ENCODE data around the gene SMG1.

The SMG1 gene

DNA sequence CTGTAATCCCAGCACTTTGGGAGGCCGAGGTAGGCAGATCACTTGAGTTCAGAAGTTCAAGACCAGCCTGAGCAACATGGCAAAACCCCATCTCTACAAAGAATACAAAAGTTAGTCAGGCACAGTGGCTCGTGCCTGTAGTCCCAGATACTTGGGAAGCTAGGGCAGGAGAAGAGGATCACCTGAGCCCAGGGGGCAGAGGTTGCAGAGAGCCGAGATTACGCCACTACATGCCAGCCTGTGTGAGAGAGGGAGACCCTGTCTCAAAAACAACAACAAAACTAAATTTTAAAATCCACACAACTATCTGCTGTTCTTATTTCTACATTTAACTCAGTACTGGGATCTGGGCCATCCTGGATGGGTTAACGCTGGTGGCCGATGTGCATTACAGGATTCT, 83.6 kb downstream of the SMG1 start:
- no peak for DNase-seq

DNA sequence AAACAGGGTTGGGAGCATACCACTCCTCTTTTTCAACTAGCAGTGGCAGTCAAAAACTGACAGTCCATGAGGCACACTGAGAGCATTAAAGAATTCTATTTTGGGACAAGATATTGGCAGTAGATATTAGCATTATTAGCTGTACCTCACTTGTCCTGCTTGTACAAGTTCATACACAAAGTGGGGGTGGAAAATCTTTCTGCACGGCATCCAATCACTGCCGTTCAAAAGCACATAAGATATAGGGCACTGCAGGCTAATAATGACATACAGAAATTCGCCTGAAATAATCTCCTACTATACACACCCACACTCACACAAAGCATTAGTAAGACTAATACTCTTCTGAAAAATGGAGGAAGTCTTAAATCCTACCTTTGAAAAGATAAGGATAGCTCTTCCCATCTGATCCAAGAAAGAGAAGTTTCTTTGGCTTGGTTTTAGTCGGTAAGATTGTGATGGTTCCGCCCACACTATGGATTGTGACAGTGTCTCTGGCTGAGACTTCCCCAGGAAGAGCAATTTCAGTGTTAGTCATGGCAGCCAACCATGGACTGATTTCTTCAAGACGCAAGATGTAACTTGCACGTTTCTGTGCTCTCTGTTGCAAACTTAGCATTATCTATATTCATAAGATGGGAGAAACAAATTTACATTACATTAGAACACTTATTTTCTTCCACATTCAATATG, 84.2 kb downstream of the SMG1 start:
- DNase-seq = no peak

GRCh38 chr16:18839555-18839954, 86.7 kb downstream of the SMG1 start:
- no peak for DNase-seq

DNA sequence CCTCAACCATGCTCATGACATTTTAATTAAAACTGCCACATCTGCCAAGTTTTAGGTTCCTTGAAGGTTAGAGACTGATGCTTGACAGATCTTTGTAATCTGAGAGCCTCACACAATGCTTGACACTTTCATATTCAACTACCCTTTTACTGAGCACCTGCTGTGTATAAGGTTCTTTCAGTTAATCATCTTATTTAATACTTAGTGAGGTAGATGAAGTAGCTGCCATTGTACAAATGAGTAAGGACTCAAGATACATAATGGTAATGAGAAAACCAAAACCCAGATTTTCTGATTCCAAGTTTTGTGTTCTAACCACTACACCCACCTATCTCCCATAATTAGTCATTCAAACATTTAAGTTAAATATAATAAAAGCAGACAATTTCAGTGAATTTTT, 89.5 kb downstream of the SMG1 start:
- DNase-seq = no peak

GRCh38 chr16:18834864-18835263, 91.3 kb downstream of the SMG1 start:
- DNase-seq = no peak

GRCh38 chr16:18833707-18834505, 92.3 kb downstream of the SMG1 start:
- no peak for DNase-seq

DNA sequence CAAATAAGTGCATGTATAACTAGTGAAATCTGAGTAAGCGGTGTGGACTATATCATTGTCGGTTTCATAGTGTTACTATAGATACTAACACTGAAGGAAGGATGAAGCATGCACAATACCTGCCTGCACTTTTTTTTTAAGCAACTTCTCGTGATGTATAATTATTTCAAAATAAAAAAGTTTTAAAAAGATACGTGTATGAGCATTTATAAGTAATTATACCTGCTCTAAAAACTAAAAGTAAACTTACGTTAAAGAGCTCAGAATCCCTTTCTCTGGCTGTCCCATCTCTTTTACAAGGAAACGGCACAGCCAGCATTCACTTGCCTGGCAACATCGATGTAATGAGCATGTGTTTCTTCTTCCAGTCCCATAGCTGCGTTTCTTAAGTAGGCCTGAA, 93.6 kb downstream of the SMG1 start:
- DNase-seq = no peak

DNA sequence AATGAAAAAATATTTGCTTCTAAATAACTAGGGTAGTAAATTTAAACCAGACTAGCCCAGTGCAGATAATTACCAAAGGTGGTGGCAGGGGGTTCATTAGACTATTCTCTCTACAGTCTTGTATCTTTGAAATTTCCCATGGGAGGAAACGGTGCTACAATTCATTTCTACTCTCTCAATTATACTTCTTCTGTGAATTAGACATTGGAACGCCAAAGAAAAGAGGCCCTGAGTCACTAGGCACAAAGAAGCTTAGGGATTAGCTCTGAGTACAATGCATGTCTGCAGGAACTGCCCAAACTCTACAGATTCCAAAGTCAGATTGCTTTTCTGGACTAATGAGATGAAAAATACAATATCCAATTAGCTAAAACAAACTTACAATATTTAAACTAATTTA, 94.2 kb downstream of the SMG1 start:
- no peak for DNase-seq

- no peak for DNase-seq
These were observed 97.0 kb downstream of the SMG1 start for GRCh38 chr16:18829251-18829650.

- DNase-seq = no peak
These were observed 98.3 kb downstream of the SMG1 start for GRCh38 chr16:18827890-18828289.

- DNase-seq = no peak
These were observed 109.9 kb downstream of the SMG1 start for GRCh38 chr16:18816286-18816685.

- no peak for DNase-seq
These were observed 114.3 kb downstream of the SMG1 start for GRCh38 chr16:18811925-18812324.

GRCh38 chr16:18809165-18809564, 117.0 kb downstream of the SMG1 start:
- no peak for DNase-seq

- DNase-seq = no peak
These were observed 120.9 kb downstream of the SMG1 start for GRCh38 chr16:18805257-18805773.

- no peak for DNase-seq
These were observed 121.7 kb downstream of the SMG1 start for GRCh38 chr16:18804540-18804939.

DNA sequence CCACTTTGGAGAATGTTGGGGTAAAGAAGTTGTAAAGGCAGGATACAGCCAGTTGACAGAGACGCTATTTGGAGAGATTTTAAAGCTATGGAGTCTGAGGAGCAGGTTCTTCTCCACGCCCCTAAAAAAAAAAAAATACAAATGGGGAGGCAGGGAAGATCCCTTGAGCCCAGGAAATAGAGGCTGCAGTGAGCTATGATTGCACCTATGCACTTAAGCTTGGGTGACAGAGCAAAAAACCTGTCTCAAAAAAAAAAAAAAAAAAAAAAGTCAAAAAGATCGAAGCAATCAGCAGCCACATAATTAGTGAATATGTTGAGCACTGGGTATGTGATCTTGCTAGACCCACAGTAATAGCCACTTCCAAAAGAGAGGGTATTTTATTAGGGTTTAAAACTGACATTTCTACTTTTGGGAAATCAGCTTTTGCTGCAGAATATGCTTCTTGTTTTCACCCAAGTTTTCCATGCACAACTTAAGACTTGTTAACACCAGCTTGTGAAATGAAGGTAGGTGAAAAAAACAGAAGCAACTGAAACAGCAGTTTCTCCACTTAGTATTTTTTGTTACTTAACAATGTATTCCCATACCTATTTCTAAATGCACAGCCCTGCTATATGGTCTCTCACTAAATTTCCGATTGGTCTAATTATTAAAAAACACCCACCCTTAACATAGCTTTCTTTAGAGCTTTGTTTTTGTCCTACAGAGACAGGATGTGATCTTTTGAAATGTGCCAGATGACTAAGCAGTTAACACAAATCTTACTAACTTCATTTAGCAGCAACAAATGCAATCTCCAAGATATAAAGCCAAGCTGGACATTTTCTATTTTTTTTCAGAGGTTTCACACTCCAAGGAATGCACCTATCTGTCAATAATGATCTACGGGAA, 122.4 kb downstream of the SMG1 start:
- peak in 1 of 2 donors; percentile 37 for DNase-seq

DNA sequence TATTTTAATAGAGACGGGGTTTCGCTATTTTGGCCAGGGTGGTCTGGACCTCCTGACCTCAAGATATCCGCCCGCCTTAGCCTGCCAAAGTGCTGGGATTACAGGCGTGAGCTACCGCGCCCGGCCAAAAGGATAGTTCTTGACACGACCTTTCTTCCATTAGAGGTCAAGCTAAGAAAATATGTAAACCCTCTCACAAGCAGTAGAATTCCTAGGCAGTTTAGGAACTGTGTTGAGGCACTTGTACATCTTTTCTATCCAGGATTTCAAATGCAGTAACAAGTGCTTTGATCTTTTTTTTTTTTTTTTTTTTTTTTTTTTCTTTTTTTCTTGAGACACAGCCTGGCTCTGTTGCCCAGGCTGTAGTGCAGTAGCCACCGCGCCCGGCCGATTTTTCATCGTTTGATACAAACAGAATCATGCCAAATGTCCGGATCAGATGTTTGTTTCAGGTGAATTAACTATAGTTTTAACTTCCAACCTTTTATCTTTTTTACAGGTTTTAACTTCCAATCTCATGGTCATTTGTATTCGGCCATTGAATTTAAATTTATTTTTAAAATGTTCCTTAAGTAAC, 123.4 kb downstream of the SMG1 start:
- DNase-seq = no peak

DNA sequence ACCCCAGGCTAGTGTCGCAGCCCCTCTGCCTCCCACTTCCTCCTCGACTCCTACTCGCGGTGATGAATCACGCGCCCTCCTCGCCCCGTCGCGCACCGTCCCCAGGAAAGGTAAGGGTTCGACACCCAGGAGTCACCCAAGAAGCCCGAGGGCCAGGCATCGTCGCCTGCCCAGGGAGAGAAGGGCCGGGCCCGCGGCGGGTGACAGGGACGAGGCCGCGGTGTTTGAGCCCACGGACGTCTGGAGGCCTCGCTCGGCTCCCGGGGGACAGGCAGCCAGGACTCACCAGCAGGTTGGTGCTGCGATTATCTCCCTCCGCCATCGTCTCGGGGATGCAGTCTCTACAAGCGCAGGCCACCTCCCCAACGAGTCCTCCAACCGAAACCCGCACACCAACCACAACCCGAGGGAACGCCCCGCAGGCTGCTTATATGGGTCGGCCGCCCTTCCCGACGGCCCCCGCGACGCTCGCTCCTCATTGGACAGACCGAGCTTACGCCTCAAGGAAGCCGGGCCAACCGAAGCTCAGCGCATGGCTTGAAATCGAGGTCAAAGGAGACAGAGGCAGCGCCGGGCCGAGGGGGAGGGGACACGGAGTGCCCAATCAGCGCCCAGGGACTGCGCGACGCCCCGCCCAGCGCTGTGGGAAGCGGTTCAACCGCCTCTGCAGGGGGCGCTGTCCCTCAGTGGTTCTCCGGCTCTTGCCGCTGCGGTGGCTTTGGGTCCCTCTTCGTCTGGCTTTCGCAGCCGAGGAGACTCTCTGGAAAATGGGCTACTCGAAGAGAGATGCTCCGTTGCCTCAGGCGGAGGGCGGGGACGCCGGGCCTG, 124.8 kb downstream of the SMG1 start, which contains the start of gene ARL6IP1:
Gene ARL6IP1 (minus strand): TSS at position 405 of the 828 bp plus-strand sequence. CDS start 83 bp downstream, at position 322.
- peak; percentile 87 to 99 for DNase-seq

GRCh38 chr16:18800775-18801144, 125.4 kb downstream of the SMG1 start:
- no peak for DNase-seq

DNA sequence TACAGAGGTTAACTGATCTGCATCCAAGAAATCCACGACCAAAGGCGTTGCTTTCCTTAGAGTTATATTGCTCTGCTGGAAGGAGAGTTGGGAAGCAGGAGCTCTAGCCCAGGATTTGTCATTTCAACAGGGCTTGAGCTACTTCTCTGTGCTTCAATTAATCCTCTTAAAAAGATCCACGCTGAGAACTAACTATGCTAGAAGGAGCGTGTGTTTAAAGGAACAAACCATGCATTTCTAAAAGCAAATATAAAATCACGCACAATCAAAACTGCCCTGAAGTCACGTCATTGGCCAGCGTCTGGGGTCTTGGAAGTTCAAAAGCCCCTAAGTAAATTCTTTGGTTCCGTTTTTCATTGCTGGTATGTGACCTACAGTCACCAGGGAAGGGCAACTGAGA, 125.9 kb downstream of the SMG1 start:
- DNase-seq = no peak

DNA sequence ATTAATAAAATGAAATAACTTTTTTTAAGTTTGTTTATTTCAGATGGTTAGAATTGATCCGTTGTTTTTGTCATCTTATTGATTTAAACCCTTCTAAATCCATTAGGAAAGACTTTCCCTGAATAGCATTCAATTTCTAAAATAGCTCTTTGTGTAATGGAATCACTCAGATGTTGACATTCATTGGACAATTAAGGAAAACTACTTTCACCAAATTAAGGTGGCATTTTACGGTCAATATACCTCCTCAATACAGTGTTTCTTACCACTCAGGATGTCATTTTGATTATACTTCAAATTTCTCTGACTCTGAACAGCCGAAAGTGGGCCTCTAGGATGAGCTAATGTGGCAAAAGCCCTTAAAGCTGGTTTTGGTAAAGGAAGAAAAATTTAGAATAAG, 126.7 kb downstream of the SMG1 start:
- DNase-seq = no peak

DNA sequence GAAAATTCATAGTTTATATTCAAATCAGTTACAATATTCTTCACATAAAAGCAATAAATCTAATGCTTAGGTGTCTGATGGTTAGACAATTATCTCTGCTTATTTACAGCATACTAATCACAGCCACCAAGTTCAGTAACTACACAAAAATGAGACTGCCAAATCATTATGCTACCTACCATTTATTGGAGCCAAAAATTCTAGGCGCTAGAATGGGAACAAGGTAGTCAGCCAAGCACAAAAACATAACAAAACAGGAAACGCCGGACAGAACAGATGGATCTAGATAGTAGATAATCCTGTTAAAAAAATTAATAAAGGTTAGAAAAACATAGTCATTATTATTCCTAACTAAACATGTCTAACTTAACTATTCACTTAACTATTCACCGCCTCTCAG, 128.5 kb downstream of the SMG1 start:
- DNase-seq = no peak

Measured in bone marrow (tissue), 2 donors.